T-helper 1 cell treated with Interleukin-12 subunit alpha and Interleukin-12 subunit beta and Interleukin-4 antibody, amounts not matched to agents 30 μg/mL and 1 μg/mL, for 36 hours (primary cell): Measurements from ENCODE around the gene PMPCA.
"Not testable (repeated sequence)": the region's sequence is repeated elsewhere in the genome, so short reads cannot be mapped to it uniquely, and the experiment has no call there.

Experiments
- H3K27ac Mint-ChIP-seq: one replicate; pipeline ENCODE4 v1.8.0; 2021; ENCODE audit warnings: mild to moderate bottlenecking, mixed read lengths
- H3K27me3 Mint-ChIP-seq: one replicate; pipeline ENCODE4 v1.8.0; 2021; ENCODE audit warnings: low read depth, mixed read lengths
- H3K36me3 Mint-ChIP-seq: one replicate; pipeline ENCODE4 v1.8.0; 2021; ENCODE audit warnings: low read depth, mixed read lengths
- H3K4me1 Mint-ChIP-seq: one replicate; pipeline ENCODE4 v1.8.0; 2021; ENCODE audit warnings: low read depth, mixed read lengths
- H3K4me3 Mint-ChIP-seq: one replicate; pipeline ENCODE4 v1.8.0; 2021; ENCODE audit warnings: mild to moderate bottlenecking, moderate library complexity, mixed read lengths
- H3K9me3 Mint-ChIP-seq: one replicate; pipeline ENCODE4 v1.8.0; 2021; ENCODE audit warnings: mixed read lengths

The PMPCA gene

DNA sequence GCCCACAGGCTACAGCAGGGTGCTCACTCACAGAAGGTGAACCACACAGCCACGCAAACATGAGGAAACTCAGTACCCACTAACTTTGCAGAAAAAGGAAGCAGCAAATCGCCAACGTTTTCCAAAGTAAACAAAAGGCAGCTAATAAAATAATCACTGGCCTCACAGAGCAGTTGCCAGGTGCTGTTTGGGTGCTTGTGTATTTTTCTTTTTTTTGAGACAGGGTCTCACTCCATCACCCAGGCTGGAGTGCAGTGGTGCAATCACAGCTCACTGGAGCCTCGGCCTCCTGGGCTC is 14.3 kb upstream of the PMPCA start:
- Mint-ChIP-seq H3K27me3 (no peaks in the 10 kb centered on the region), H3K9me3 (no peaks in the 10 kb centered on the region), H3K27ac (no peak overlapping the region), H3K36me3 (peaks cover 25% of the 10 kb centered on the region), H3K4me1 (peaks cover 11% of the 10 kb centered on the region), H3K4me3 (no peak overlapping the region)

- Mint-ChIP-seq H3K36me3 (peaks cover 23% of the 10 kb centered on the region), H3K27me3 (no peaks in the 10 kb centered on the region), H3K4me3 (no peak overlapping the region), H3K27ac (no peak overlapping the region), H3K9me3 (no peaks in the 10 kb centered on the region), H3K4me1 (peaks cover 18% of the 10 kb centered on the region)
Measured at GRCh38 chr9:136397643-136398042, 12.8 kb upstream of the PMPCA start.

DNA sequence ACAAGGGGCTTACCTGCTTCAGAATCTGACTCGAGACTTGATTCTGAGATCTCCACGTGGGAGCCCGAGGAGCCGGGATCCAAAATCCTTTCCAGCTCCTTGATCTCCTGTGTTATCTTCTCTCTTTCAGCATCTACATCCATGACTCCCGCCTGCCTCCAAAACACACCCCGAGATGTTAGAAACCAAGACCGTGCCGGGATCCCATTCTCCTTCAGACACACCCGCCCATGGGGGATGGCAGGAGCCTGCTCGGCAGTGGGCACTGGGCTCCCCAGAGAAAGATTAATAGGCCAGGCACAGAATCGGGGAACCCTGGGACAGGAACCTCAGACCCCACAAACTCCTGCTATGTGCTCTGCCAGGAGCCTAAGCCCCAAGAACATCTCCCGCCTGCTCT is 12.2 kb upstream of the PMPCA start:
- peaks cover 23% of the 10 kb centered on the region for H3K36me3 Mint-ChIP-seq
- no peaks in the 10 kb centered on the region for H3K9me3 Mint-ChIP-seq
- no peak overlapping the region for H3K27ac Mint-ChIP-seq
- H3K27me3 Mint-ChIP-seq, result no peaks in the 10 kb centered on the region
- H3K4me1 Mint-ChIP-seq, result peaks cover 18% of the 10 kb centered on the region
- peak overlapping the region; percentile 84 for H3K4me3 Mint-ChIP-seq

DNA sequence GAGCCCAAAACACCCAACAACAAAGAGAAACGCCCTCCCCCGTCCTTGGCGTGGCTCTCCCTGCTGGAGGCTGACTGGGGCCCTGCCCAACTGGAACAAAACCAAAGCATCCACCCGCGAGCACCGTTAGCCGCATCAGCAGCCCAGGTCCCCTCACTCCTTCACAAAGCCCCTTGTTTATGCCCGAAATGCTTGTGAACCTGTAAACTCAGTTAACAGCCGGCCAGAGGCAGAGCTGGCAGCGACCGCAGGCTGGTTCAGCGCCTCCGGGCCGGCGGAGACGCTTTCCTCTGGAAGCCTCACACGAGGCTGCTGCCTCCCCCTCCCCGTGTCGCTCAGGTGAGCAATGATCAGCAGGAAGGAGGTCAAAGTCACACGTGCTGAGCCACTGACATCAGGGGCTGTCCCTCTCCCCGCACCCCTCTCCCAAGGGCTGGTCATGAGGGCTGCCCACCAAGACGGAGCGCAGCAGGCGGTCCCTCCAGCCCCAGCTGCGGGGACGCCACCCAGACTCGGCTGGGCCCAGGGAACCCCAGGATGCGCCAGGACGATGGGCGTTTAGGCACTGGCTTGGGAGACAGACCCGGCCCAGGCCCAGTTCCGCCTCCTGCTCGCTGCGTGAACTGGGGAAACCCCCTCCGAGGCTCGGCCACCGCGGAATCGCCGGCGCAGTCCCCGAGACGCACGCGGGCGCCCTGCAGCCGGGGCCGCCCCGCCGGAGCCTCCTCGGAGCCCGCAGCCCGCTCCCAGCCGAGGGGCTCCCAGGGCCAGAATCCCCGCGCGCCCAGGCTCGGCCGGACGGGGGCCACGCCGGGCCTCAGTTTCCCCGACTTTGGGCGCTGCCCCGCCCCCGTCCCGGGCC is 11.1 kb upstream of the PMPCA start:
- Mint-ChIP-seq H3K9me3 (no peaks in the 10 kb centered on the region), H3K27ac (peak overlapping the region; percentile 57), H3K36me3 (peaks cover 21% of the 10 kb centered on the region), H3K27me3 (no peaks in the 10 kb centered on the region), H3K4me1 (peaks cover 29% of the 10 kb centered on the region), H3K4me3 (peak overlapping the region; percentile 84)

DNA sequence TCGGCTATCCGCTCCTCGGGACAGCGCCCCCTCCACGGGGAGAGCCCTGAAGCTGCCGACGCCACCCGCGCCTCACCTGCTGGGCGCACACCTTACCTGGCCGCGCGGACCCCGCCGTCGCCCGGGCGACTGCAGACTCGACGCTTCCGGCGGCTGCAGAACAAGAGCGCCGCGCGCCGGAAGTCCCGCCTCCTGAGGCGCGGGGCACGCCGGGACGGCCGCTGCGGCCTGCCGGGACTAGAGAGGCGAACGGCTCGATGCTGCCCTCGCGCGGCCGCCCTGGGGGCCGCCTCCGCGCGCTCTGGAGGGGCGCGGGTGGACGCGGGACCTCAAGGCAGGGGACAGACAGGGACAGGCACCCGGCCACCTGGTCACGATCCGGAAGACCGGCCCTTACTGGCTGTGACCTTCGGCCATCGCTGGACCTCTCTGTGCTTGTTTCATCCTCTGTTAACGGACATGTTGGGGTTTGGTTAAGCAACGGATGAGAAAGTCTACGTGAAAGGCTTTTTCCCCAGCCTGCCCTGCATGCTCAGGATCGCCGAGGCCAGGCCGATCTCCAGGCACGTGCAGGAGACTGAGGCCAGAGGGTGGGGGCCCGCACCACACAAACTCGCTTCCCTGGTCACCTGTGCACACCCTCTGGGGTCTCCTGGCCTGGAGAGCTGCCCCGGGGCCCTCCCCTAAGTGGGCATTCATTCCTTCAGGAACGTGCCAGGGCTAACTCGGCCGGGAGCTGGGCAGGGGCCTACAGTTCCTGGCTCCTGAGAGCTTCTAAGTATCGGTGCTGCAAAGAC is 10.2 kb upstream of the PMPCA start, which contains the start of gene SNAPC4:
SNAPC4 (minus strand) TSS at position 133 of the 797 bp plus-strand sequence. CDS start 1,742 bp downstream, outside the sequence.
- no peaks in the 10 kb centered on the region for H3K27me3 Mint-ChIP-seq
- peak within 1 kb of the TSS; percentile 59 for H3K27ac Mint-ChIP-seq
- peak within 1 kb of the TSS; percentile 84 for H3K4me3 Mint-ChIP-seq
- peaks cover 23% of the 10 kb centered on the region for H3K36me3 Mint-ChIP-seq
- H3K4me1 Mint-ChIP-seq, result peaks cover 37% of the 10 kb centered on the region
- no peaks in the 10 kb centered on the region for H3K9me3 Mint-ChIP-seq

- Mint-ChIP-seq H3K36me3 (peaks cover 29% of the 10 kb centered on the region), H3K4me1 (peaks cover 38% of the 10 kb centered on the region), H3K4me3 (peak overlapping the region; percentile 14), H3K27me3 (no peaks in the 10 kb centered on the region), H3K9me3 (no peaks in the 10 kb centered on the region), H3K27ac (peak overlapping the region; percentile 24)
Measured at GRCh38 chr9:136401173-136401922, 9.1 kb upstream of the PMPCA start.

DNA sequence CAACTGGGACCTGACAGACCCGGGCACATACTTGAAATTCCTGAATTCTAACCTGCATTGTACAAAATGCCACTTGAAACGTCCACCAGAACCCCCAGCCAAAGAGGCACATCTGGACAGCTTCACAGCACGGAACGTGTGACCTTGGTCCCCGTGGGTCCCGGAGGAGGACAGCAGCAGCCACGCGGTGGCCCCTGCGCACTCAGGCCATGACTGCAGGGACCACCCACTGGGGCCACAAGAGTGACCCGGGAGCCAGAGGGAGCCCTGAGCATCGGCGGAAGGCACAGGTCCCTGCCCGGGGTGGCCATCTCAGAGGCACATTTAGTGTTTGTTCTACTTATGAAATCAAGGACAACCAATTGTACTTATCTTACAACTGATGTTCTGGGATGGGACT is 8.4 kb upstream of the PMPCA start:
- peak overlapping the region; percentile 7 for H3K27ac Mint-ChIP-seq
- H3K4me3 Mint-ChIP-seq, result no peak overlapping the region
- peaks cover 38% of the 10 kb centered on the region for H3K4me1 Mint-ChIP-seq
- no peaks in the 10 kb centered on the region for H3K9me3 Mint-ChIP-seq
- no peaks in the 10 kb centered on the region for H3K27me3 Mint-ChIP-seq
- peaks cover 31% of the 10 kb centered on the region for H3K36me3 Mint-ChIP-seq

DNA sequence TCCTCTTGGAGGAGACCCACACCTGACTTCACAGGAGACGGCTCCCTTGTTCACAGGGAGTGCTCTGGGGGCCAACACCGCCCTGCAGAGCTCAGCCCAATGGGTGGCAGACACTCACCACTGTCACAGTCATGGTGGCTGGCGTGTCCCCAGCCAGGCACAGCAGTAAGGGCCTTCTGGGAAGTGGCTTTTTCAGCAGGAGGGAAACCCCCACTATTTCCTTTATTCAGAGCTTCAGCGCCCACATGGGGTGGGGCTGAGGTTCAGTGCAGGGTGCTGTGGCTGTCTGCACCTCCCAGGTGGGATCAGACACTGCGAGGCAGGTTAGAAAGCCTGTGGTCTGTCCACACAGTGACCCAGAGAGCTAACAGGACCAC is 6.9 kb upstream of the PMPCA start:
- H3K9me3 Mint-ChIP-seq, result no peaks in the 10 kb centered on the region
- no peaks in the 10 kb centered on the region for H3K27me3 Mint-ChIP-seq
- peak overlapping the region; percentile 65 for H3K4me3 Mint-ChIP-seq
- peaks cover 34% of the 10 kb centered on the region for H3K36me3 Mint-ChIP-seq
- peaks cover 42% of the 10 kb centered on the region for H3K4me1 Mint-ChIP-seq
- peak overlapping the region; percentile 79 for H3K27ac Mint-ChIP-seq

GRCh38 chr9:136403915-136404800 is 6.3 kb upstream of the PMPCA start:
- Mint-ChIP-seq H3K27ac (peak overlapping the region; percentile 79), H3K9me3 (no peaks in the 10 kb centered on the region), H3K27me3 (peaks cover 4% of the 10 kb centered on the region), H3K4me3 (peak overlapping the region; percentile 65), H3K4me1 (peaks cover 42% of the 10 kb centered on the region), H3K36me3 (peaks cover 37% of the 10 kb centered on the region)

DNA sequence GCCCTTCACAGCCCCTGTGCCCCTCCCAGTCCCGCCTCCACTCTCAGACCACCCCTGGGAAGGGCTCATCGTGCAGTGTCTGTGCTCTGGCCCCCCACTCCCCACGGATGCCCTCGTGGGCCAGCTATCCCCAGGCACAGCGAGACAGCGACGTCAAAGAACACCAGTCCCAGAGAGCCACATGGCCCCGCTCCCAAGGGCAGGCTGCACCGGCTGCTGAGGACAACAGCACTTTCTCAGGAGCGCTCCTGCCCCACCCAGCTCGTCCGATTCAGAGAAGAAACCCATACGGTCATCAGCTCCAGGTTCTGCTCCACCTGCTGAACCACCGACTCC is 5.7 kb upstream of the PMPCA start:
- H3K27me3 Mint-ChIP-seq, result peaks cover 4% of the 10 kb centered on the region
- H3K4me3 Mint-ChIP-seq, result peak overlapping the region; percentile 65
- H3K4me1 Mint-ChIP-seq, result peaks cover 46% of the 10 kb centered on the region
- H3K9me3 Mint-ChIP-seq, result no peaks in the 10 kb centered on the region
- peaks cover 36% of the 10 kb centered on the region for H3K36me3 Mint-ChIP-seq
- H3K27ac Mint-ChIP-seq, result peak overlapping the region; percentile 62

- Mint-ChIP-seq H3K4me3 (no peak overlapping the region), H3K27ac (no peak overlapping the region), H3K9me3 (no peaks in the 10 kb centered on the region), H3K36me3 (peaks cover 36% of the 10 kb centered on the region), H3K4me1 (peaks cover 47% of the 10 kb centered on the region), H3K27me3 (peaks cover 4% of the 10 kb centered on the region)
Measured at GRCh38 chr9:136405481-136405880, 5.0 kb upstream of the PMPCA start.

DNA sequence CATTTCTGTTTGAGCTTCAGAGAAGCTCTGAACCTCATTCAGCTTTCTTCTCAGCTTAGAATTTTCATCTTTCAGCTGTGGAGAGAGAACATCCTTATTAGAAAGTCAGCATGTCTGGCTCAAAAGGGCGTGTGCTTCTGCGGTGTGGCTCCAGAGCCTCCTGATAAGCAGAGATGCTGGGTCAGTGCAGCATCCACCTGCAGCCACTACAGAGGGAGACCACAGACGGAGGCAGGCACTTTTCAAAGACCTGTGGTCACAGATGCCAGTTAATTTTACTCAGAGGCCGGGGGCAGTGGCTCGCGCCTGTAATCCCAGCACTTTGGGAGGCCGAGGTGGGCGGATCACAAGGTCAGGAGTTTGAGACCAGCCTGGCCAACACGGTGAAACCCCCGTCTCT is 4.6 kb upstream of the PMPCA start:
- not testable (repeated sequence) for H3K27ac Mint-ChIP-seq, H3K27me3 Mint-ChIP-seq, H3K9me3 Mint-ChIP-seq, H3K4me3 Mint-ChIP-seq
- peaks cover 46% of the 10 kb centered on the region for H3K4me1 Mint-ChIP-seq
- peaks cover 36% of the 10 kb centered on the region for H3K36me3 Mint-ChIP-seq

GRCh38 chr9:136407061-136407460 is 3.4 kb upstream of the PMPCA start:
- H3K27ac Mint-ChIP-seq, H3K27me3 Mint-ChIP-seq, H3K4me3 Mint-ChIP-seq, H3K9me3 Mint-ChIP-seq: not testable (repeated sequence)
- Mint-ChIP-seq H3K36me3 (peaks cover 39% of the 10 kb centered on the region), H3K4me1 (peaks cover 53% of the 10 kb centered on the region)

- Mint-ChIP-seq H3K27ac (no peak overlapping the region), H3K36me3 (peaks cover 42% of the 10 kb centered on the region), H3K27me3 (peaks cover 4% of the 10 kb centered on the region), H3K4me1 (peaks cover 52% of the 10 kb centered on the region), H3K9me3 (no peaks in the 10 kb centered on the region), H3K4me3 (no peak overlapping the region)
Measured at GRCh38 chr9:136407911-136408310, 2.5 kb upstream of the PMPCA start.
